Omental fat pad (tissue), 4 donors: ENCODE data around the gene TNFAIP3. TPM values are rescaled to one million over a fixed set of nuclear protein-coding genes. Genes with fewer than 3 reads are reported as not detected.

Experiments used
- ATAC-seq: fragments of 150-250 bp; one replicate; pipeline ENCODE4 v1.9.1; 2016; ENCODE audit warnings: mild to moderate bottlenecking, moderate library complexity; ENCODE audit not compliant: low FRiP score
- DNase-seq: peaks from one replicate; pipeline ENCODE4 v3.0.0-alpha.2; 2019; ENCODE audit warnings: low spot score
- CTCF ChIP-seq, 3 donors: fragments of 450-650 bp; IDR thresholded peaks; one replicate each; pipeline ENCODE4 v1.5.1; 2016 to 2017; ENCODE audit warnings: antibody characterized with exemption in 3 of 3, mild to moderate bottlenecking in 3 of 3, moderate library complexity in 2 of 3
- total RNA-seq, 4 donors: library from RNA; depleted of rRNA; stranded (reverse); fragments of >200 nt; gene quantifications; one replicate each; pipeline ENCODE4 v1.1.0, GENCODE V29; 2016

The TNFAIP3 gene
- total RNA-seq, 4 donors from 2014 or later = 24.2 to 250 (median 44.5) TPM

- ATAC-seq = no peak
- no peak for TF ChIP-seq CTCF (IDR thresholded peaks at IDR 0.05)
- no peak for DNase-seq
Observed at GRCh38 chr6:137921823-137922222, 54.8 kb downstream of the TNFAIP3 start.

GRCh38 chr6:137923866-137924653, 57.0 kb downstream of the TNFAIP3 start:
- TF ChIP-seq CTCF (IDR thresholded peaks at IDR 0.05) = no peak
- no peak for ATAC-seq
- DNase-seq = no peak

DNA sequence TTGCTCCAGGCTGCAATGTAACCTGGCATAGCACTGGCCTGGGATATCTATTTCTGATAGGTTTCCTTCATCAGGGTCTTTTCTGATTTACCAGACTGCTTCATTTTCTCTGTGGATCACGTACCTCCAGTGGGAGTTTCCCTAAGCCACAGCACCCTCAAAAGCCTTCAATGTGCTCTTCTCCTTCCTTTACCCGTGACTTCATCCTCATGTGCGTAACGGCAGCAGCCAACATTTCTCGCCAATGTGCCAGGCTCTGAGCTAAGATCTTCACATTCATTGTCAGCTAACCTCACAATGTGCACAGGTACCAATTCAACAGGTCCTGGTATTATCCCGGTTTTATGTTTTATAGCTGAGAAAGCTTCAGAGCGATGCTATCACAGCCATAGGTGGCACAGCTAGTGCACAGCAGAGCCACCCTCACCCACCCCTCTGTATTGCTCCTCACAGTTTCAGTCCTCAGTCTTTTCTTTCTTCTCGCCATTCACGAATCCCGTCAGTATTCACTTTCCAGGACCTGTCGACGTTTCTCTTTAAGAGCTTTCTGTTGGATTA, 58.2 kb downstream of the TNFAIP3 start:
- no peak for ATAC-seq
- no peak for TF ChIP-seq CTCF (IDR thresholded peaks at IDR 0.05)

DNA sequence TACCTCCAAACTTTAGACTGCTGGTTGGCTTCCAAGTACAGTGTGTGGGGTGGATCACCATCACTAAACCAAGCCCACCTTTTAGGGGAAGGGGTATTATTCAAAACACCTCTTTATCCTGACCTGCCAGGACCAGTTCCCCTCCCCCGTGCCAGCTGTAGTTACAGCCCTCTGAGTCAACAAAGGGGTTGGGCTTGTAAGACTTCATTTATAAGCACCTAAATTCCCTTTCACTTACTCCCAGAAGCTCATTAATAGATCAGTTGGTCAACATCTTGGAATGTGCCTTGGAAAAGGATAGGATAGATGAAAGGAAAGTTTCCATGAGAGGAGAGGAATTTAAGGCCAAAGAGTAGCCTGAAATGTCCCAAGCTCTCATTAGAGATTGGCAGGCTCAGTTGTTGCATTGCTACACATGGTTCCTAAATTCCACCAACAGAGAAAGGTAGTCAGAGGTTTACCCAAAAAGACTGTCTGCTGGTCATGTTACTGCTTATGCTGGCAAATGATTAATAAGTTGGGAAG, 59.2 kb downstream of the TNFAIP3 start:
- no peak for DNase-seq
- TF ChIP-seq CTCF (IDR thresholded peaks at IDR 0.05) = no peak
- ATAC-seq = peak; percentile 81

More for the DNA sequence above, 58.2 kb downstream of the TNFAIP3 start:
- no peak for DNase-seq

DNA sequence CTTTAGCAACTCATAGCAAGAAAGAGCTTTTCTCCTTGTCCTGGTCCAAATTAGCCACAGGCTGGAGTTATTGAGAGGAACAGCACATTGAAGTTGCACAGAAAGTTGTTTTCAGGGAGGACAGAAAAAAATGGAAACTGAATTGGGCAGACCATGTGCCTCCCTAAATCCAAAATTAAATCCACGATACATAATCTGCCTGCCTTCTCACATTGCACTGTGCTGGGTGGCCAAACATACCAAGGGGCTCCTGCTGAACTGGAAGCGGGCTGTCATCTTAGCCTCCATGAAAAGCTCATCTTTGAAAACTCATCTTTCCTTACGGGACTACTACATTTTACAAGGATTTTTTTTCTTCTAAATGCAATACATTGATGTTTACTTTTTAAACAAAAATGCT, 59.9 kb downstream of the TNFAIP3 start:
- TF ChIP-seq CTCF (IDR thresholded peaks at IDR 0.05) = no peak
- DNase-seq = no peak
- no peak for ATAC-seq

DNA sequence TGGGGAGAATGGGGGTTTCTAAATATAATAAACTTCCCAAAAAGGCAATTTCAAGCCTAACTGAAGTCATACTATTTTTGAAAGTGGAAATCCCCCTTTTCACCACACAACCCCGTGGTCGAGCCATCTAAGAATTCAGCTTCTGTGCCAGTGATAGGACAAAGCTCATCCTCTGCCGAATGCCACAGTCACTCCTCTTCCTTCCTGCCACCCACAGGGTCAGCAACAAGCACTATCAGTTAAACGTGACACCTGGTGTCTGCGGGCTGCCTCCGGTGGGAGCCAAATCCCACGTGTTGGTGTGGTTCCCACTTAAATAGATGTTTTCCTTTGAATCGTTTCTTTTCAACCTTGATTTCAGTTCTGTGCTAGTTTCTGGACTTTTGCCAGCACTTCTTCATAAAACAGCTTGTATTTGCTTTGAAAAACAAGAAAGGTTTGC, 60.7 kb downstream of the TNFAIP3 start:
- no peak for ATAC-seq

More for the DNA sequence above, 60.7 kb downstream of the TNFAIP3 start:
- TF ChIP-seq CTCF (IDR thresholded peaks at IDR 0.05) = no peak
- no peak for DNase-seq
